ENCODE results near the gene MIPOL1.
"Not testable (repeated sequence)": the region's sequence is repeated elsewhere in the genome, so short reads cannot be mapped to it uniquely, and the experiment has no call there.

Gene MIPOL1

DNA sequence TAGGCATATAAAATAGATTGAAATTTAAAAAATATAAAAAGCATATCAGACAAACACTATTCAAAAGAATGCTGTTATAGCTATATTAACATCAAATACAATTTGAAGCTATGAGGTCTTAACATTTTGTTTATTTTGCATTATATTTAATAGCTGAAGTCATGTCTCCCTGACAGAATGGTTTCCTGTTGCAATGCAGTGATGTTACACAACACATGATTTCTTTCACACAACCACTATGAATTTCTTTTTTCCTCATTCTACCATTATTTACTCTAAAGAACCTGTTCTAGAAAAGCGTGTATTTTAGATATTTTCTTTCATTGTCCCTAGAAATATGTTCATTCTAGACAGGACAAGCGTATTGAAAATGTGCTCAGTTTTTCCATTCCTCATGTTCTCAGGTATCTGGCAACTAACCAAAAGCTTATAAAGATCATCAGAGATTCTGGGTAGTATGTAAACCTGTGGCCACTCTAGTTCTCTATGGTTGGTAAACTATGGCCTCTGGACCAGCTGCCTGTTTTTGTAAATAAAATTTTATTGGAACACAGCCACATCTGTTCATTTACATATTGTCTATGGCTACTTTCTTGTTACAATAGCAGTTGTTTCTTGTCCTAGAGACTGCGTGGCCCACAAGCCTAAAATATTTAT is 213.5 kb downstream of the MIPOL1 start:
- no peak for DNase-seq

DNA sequence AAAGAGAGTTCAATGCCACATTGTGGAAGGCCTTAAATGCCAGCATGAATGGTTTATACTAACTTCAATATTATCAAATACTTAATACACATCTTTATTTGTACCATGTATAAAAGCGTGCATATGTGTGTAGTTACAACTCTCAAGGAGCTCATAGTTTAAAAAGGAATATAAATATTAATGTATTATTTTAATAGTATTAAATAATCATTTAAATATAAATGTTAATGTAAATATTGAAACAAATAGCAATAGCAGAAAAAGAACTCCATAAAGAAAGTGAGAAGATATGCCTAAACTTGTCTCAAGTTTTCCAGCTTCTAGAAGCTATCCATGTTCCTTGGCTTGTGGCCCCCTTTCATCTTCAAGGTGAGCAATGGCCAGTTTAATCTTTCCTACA is 215.3 kb downstream of the MIPOL1 start:
- no peak for DNase-seq

DNA sequence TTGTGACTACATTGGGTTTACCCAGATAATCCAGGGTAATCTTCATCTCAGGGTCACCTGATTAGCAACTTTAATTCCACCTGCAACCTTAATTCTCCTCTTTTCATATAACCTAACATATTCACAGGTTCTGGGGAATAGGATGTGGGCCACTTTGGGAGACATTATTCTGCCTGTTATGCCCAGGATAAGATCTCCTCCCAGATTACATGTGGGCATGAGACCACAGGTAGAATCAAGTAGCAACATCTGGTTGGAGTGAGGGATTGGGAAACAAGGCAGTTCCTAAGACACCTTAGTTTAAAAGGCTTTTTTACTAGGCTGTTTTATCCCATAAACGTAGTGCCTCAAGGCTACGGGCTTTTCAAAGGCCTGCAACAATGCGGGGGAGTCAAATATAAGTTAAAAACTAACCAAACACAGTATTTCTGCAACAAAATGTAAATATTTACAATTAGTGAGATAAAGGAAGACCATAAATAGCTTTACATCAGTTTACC is 215.8 kb downstream of the MIPOL1 start:
- DNase-seq = no peak

DNA sequence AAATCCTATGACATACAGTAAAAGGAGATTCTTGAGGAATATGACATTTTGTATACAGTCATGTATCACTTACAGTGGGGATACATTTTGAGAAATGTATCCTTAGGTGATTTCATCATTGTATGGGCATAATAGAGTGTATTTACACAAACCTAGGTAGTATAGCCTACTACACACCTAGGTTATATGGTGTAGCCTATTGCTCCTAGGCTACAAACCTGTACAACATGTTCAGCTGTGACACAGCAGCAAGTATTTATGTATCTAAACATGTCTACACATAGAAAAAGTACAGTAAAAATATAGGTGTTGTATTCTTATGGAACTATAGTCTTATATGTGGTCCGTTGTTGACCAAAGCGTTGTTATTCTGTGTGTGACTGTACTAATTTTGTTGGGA is 218.5 kb downstream of the MIPOL1 start:
- DNase-seq = no peak

DNA sequence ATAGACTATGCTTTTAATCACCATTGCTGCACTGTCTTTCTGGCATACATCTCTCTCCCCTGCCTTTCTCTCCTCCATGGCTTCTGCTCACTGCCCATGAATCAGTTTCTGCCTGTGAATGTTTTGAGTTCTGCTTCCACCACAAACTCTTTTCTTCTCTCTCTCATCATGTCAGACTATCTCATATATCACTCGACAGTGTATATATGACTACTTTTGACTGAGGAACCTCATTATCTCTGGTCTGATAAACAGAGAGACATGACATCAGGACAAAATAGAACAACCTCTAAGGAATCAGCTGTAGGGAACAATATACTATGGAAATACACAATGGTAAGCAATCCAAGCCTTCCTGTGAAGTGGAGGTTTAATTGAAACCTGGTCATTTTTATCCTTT is 219.4 kb downstream of the MIPOL1 start:
- DNase-seq = no peak

DNA sequence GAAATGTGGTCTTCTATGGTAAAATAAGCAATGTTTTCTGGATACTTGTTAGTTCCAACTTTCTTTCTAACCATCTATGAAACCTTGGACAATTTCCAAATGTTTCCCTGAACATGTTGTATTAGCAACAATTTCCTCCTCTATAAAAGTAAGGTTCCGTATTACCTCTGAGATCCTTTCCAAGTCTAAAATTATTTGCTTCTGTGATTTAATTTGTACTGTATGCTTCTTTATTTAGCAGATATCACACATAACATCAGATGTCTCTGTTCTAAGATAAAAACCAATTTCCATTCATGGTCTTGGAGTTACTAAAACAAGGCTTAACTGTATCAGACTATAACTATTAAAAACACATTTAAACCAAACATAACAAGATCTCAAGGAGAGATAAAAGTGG is 220.1 kb downstream of the MIPOL1 start:
- peak in 1 of 2 experiments; percentile 6 for DNase-seq

DNA sequence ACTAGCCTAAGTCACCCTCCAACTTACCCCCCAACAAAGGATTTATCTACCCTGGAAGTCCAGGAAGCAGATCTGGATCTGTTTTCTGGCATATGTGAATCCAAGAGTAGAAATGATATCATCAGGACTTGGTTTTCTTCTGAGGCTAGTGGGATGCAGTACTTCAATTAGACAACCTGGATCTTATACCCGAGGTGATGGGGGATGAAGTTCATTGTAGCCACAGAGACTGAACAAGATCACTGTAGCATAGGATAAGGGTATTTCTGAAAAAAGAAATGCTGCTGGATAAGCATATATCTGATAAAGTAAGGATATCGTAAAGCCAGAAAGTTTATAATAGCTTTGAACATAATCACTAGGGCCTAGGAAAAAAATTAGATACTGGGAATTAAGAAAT is 222.9 kb downstream of the MIPOL1 start:
- no peak for DNase-seq

DNA sequence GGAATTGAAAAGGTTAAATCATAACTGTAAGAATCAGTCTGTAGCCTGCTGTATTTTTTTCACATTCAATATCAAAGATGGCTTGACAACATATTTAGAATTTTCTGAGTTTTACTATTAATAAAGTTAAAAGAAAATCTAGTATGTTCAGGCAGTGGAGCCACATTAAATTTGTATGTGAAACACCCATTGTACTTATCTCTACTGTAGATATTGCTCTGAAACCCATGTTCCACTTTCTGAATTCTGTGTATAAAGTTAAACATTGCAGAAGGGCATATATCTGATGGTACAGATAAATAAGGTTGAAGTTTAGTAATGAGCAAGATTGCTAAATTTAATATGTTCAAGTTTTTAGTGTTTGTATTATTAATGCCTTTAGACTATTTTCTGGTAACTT is 224.6 kb downstream of the MIPOL1 start:
- no peak for DNase-seq

DNA sequence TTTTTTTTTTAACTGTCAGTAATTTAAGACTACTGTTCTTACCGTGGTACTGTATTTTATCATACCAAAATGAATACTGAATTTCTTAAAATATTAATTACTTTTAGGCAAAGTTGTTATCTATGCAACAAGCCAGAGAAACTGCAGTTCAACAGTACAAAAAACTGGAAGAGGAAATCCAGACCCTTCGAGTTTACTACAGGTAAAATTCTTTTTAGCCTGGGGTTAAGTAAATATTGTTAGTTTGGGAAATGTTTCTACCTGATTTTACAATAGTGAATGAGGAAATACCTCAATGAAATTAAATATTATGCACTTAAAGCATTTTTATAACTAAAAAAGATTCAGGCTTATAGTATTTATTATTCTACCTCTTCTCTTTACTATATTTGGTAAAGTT is 225.0 kb downstream of the MIPOL1 start:
- DNase-seq = no peak

DNA sequence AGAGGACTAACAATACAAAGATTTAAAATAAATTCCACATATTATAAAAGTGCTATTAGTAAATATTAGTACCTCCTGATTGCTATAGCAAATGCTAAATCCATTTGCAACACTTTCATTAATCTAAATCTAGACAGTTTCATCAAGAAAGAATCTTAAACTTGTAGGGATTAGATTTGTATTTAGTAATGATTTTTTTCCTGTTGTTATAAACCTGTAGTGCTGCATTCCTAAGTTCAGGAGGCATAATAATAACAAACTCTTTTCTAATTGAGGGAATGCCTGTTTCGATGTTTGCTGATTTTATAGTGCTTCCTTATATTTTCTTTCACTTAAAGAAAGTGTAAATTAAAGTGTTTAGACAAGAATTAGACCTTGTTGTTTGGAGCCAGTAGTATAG is 231.2 kb downstream of the MIPOL1 start:
- no peak for DNase-seq

DNA sequence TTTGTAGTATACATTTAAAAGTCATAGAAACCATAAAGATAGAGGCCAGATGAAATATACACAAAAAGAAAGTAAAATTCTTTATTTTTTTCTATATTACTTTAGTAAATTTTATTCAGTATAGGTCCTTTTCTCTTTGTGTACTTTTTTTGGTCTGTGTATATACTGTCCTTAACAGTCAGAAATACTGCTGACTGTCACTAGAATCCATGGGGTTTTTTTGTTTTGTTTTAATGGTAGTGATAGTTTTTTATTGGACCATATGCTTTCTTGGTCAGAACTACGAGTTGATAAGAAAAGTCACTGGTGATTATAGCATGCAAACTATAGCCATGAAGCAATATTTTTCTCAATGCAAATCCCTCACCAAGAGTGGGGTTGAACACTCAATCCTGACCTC is 231.9 kb downstream of the MIPOL1 start:
- DNase-seq = no peak

DNA sequence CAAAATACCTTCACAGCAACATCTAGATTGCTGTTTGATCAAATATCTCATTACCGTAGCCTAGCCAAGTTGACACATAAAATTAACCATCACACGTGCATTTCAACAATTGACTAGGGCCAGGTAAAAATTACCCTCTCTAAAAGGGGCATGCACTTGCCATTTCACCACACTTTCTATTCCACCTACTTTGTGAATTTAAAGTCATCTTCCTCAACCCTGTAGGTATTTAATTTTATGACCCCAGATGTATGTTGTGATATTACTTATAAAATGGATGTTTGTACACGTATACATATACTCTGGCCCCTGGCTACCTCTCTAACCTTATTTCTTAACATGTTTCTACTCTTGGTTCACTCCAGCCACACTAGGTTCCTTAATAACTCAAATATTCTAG is 237.1 kb downstream of the MIPOL1 start:
- no peak for DNase-seq

DNA sequence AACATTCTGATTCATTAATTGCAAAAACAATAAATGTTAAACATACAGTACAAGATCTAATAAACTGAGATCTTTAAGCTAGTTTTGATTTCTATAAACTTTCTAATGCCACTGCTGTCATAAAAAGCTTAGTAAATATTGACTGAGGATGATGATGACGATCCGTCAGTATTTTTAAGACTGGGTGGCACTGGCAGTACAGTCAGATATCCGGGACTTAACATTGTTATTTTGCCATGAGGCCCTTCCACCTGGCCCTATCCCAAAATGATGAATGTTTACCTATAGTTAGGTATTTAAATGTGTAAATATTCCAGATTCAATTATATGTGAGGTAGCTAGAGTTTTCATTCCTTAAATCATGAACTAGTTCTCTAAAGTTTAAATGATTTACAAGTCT is 238.8 kb downstream of the MIPOL1 start:
- DNase-seq = no peak

DNA sequence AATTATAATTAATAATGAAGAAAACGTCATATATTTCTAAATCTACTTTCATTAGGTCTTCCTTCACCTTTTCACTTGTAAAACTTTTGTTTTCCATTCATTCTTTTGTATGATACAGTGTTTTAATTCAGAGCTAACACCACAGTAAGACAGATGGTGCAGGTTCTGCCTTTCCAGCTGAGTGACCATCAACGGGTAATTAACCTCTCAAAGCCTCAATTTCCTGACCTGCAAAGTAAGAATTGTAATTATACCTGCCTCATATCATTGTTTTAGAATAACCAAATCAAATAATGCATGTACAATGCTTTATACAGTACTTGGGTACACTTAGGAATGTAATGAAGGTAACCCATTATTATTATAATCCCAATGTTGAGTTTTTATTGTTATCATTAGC is 239.8 kb downstream of the MIPOL1 start:
- peak in 1 of 2 experiments; percentile 24 for DNase-seq

DNA sequence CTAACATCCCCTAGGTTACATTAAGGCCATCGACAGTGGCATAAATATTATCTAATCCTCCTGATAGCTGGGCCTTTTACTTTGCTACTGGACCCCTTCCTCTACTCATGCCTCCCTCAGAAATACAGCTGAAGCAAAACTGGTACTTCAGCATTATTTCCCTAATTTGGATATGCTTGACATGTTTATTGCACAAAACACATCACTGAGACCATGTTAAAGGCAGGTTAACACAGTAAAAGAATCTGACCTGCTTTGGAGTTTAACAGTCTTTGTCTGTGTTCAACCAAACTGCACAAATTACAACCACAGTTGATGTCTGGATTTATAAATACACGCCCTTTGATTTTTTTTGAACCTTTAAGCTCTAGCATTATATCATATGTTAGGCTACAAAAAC is 240.7 kb downstream of the MIPOL1 start:
- DNase-seq = no peak

DNA sequence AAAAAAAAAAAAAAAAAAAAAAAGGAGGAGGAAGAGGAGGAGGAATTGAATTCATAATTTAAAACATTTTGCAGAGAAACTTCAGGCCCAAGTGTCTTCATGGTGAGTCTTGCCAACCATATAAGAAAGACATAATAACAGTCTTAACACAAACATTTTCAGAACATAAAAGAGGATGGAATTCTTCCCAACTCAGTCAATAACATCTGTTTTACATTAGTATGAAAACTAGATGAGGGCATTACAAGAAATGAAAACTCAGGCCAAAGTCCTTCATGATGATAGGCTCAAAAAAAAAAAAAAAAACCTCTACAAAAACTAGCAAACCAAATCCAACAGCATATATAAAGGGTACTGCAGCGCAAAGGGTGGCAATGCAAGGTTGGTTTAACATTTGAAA is 245.7 kb downstream of the MIPOL1 start:
- DNase-seq = no peak

DNA sequence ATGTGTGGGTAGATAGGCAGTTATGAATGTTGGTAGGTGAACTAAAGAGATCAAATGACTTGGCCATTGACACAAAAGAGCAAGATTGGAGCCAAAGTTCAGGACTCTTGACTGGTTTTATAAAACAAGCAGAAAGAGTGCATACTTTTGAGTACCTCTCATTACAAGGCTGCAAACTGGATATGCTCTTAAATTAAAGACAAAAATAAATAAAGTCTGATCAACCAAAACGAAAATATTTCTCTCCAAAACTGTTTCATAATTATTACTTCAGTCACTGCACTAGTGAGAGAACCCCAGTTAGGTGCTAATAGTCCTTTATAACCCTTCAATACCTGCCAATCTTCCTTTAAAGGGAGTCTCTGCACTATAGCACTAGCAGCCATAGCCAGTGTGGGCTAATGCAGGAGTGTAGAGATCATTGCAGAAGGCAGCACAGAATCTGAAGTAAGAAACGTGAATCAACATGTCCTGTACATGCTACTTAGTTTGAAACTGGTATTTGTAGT is 250.2 kb downstream of the MIPOL1 start:
- DNase-seq = no peak

DNA sequence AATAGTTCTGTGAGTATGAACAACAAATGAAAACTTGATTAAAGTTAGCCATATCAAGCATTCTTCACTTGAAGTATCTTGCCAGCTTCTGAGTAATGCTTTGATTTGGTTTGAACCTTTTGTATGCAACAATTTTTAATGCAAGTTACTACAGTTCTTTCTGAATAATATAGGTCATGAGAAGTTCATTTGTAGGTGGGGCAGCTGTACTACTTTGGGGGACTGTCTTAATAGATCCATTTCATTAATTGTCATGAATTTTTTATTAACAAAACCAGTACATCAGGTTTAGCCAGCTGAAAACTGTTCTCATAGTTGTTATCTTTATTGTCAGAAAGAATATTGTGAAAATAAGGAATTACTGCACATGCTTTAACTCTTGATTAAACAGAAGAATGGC is 254.6 kb downstream of the MIPOL1 start:
- no peak for DNase-seq

DNA sequence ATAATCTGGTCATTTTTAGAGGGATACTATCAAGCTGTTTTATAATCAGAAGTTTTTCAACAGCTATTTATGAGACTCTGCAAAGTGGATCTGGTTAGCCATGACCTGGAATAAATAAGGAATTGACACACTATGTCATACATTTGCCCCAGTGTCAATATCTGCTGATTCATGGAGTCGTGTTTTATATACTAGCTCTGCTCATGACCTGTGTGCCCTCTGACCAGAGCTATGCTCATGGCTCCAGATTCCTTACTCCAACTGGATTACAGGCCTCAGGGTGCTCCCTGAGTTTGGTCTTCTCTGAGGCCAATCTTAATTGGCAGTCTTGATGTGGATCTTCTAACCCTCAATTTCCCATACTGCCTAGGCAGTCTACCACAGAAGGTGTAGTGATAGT is 256.2 kb downstream of the MIPOL1 start:
- DNase-seq = no peak

DNA sequence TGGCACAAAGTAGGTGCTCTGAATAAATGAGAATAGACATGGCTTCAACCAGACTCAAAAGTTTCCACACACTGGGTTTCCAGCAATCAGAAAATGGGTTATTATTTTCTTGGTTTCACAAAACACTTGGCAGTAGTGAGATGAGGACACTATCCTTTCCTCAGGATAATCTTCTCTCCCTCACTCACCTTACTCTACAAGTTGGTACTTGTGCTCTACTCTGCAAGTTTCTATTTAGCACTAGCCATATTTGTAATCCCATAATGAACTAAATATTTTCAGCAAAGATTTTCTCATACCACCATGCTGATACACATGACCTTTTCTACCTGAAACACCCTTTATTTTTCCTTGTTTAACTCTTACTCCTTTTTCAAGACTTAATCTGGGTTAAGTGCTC is 259.6 kb downstream of the MIPOL1 start:
- DNase-seq = no peak

DNA sequence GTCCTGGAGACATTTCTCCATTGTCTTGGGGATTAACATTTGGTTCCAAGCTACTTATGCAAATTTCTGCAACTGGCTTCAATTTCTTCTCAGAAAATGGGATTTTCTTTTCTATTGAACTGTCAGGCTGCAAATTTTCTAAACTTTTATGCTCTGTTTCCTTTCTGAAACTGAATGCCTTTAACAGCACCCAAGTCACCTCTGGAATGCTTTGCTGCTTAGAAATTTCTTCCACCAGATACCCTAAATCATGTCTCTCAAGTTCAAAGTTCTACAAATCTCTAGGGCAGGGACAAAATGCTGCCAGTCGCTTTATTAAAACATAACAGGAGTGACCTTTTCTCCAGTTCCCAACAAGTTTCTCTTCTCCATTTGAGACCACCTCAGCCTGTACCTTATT is 264.7 kb downstream of the MIPOL1 start:
- DNase-seq = not testable (repeated sequence)

DNA sequence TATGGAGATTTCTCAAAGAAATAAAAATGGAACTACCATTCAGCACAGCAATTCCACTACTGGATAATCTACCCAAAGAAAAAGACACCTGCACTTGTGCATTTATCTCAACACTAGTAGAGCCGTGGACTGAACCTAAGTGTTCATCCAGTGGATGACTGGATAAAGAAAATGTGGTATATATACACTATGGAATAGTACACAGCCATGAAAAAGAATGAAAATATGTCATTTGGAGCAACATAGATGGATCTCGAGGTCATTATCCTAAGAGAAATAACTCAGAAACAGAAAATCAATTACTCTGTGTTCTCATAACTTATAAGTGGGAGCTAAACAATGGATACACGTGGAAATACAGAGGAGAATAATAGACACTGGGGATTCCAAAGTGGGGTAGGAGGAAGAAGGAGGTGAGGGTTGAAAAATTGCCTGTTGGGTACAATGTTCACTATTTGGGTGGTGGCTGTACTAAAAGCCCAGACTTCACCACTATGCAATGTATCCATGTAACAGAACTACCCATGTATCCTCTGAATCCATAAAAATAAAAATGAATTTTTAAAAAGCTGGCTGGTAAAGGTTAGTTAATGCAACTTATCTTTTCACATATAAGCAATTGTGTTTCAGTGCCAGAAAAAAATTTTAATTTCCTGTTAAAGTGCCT is 266.6 kb downstream of the MIPOL1 start:
- DNase-seq = no peak

DNA sequence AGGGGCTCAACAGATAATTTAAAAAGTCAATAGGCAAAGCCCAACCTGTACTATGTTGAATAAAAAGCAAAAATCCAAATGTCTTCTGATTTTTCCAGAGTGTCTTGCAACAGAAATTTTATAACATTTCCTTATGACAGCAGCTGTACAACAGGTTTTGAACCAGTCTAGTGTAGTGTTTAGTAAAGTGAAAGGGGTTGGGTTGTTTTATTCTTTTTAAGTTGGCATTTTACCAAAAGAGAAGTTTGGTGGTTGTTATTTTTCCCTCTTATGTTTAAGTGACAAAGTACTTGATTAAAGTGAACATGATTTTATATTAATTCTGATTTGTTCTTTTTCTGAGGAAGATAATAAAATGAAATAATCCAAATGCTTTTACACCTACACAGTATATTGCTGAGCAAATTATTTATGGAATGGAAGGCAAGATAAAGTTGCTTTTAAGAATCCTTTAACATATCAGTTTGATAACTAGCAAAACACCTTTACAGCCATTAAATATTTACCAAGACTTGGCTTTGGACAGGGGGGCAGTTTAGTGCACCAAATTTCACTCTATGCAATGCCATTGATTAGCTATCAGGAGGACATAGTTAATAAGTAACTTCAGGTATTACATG is 268.4 kb downstream of the MIPOL1 start:
- no peak for DNase-seq

DNA sequence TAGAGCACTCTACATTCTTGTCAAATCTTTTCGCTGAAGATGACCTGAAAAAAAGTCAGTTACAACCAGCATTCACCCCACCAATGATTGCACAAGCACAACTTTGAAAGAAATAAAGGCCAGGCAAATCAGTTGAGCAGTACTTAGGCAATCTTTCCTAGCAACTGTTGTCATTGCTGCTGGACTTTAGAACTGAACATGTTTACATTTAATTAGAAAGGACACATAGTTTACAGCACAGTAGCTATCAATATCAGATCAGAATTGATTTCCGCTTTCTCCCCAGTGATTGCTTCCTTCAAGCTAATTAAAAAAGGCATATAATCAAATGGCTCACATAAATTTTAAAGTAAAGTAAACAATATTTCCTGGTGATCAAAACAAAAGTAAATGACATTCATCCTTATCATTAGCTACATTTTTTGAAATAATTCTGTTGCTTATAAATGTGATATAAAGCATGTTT is 268.9 kb downstream of the MIPOL1 start:
- no peak for DNase-seq
